Left colon (tissue), 2 donors: ENCODE data around the gene MRPL12. TPM values are rescaled to one million over a fixed set of nuclear protein-coding genes. Genes with fewer than 3 reads are reported as not detected.

Source experiments
- ATAC-seq: fragments of 200-7000 bp; cut with Tn5 transposase; one replicate; pipeline ENCODE4 v1.9.1; 2020; ENCODE audit warnings: mild to moderate bottlenecking, moderate library complexity
- DNase-seq, 2 donors: peaks; one replicate each; pipeline ENCODE4 v3.0.0-alpha.2; 2020
- intact Hi-C, 2 donors: fragments of 100-400 bp; cut with DNase I in 1 of 2; cut with micrococcal nuclease in 1 of 2; formaldehyde crosslinking; loops; one replicate each; pipeline versions ENCODE4 v1.11.2 to v1.14.0; 2022; cut with DNase I, micrococcal nuclease
- total RNA-seq, 2 donors: library from RNA; stranded (reverse); fragmentation: NEBNext Ultra II Directional; extraction: Animal tissue kit (Norgen Biotek cat#: 25700); gene quantifications; one replicate each; pipeline ENCODE4 v1.2.1, GENCODE V29; 2021
- donor health status: DM: no; HTN: no; CAD: no.
- donor health status: DM: yes; HTN: yes; CAD: no.

Gene MRPL12
- total RNA-seq, 2 donors from 2014 or later: 88.2 to 146 TPM

GRCh38 chr17:81713004-81713555, 9.9 kb downstream of the MRPL12 start:
- intact Hi-C loops: no loop called here
- ATAC-seq (peak; percentile 3), DNase-seq (no peak)

- DNase-seq: peak; percentile 74 to 78
- intact Hi-C loops: no loop called here
- peak; percentile 59 for ATAC-seq
Measured at GRCh38 chr17:81713556-81714411, 10.6 kb downstream of the MRPL12 start.

DNA sequence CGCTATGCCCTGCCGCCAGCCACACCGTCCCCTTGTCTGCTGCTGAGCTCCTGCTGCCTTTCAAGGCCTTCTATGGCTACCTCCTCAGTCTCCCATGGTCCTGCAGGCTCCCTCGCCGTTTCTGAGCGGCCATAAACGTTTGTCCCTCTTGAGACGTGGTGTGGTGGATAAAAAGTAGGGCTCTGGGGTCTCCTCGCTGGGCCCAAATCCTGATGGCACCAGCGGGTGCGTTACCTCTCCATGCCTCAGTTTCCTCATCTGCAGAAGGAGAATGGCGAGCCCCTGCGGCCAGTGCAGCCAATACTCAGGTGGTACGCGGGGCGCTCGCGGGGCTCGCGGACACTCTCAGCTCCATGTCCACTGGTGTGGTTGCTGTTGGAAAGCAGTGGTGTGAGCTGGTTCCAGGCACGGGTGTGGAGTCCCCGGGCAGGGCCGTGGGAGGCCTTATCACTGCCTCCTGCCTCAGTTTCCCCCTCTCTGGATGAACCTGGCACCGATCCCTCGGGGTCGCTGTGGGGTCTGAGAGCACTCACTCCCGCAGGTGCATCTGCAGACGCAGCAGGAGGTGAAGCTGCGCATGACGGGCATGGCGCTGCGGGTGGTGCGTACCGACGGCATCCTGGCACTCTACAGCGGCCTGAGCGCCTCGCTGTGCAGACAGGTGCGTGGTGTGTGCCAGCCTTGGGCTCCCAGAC, 11.4 kb downstream of the MRPL12 start:
- DNase-seq (peak in 1 of 2 donors; percentile 6), ATAC-seq (no peak)
- intact Hi-C loops: no loop called here

DNA sequence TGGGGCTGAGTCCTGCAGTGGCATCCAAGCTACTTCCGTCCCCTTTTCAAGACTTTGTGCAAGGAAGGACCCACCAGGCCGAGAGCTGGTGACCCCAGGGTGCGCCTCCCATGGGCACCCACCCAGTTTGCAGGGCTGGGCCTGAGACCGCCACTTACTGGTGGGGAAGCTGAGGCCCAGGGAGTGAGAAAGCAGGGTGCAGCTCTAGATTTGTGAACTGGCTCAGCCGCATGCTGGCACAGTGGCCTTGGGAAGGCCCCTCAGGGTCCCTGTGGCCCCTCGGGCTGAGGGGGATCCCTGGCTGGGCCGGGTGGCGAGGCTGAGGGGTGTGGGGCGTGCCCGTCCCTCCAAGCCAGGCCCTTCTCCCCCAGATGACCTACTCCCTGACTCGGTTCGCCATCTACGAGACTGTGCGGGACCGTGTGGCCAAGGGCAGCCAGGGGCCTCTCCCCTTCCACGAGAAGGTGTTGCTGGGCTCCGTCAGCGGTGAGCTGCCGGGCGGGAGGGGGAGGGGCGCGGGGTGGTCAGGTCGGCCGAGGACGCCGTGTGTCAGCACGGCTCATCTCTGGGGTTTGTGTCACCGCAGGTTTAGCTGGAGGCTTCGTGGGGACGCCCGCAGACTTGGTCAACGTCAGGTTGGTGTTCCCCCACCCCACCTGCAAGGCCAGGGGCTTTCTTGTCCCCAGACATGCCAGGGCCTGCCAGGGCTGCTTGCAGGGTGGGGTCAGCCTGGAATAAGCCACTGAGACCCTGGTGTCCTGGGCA, 12.1 kb downstream of the MRPL12 start:
- intact Hi-C loops: no loop called here
- DNase-seq: peak in 1 of 2 donors; percentile 8
- no peak for ATAC-seq

DNA sequence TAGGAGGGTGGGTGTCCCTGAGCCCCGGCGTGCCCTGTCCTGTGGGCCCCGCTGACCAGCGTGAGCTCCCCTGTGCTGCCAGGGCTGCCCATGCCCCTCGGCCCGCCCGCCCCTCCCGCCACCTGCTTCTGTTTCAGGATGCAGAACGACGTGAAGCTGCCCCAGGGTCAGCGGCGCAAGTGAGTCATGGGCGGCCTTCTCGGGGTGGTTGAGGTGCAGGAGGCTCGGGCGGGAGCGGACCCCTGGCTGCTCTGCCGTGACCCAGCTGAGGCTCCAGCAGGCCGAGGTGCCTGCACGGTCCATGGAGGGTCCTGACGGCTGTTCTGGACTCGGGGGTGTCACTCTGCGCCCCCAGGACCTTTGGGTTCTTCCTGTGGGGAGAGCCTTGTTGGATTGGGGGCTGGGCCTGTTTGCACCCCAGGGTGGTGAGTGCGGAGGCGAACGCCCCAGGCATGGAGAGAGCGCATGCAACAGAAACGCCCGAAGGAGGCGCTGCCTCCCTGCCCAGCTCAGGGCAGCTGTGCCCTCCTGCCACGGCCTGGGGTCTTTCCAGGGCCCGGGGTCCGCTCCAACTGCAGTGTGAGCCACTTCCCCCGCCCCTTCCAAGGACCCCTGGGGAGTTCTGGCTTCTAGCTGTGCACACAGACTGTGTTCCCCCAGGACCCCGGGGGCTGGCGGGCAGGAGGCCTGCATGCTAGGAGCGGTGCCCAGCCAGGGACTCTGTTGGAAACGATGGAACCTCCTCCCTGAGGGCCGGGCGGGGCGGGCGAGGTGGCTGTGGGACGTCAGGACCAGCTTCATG, 12.9 kb downstream of the MRPL12 start:
- intact Hi-C loops: no loop called here
- DNase-seq (no peak), ATAC-seq (no peak)

GRCh38 chr17:81716674-81716996, 13.5 kb downstream of the MRPL12 start:
- DNase-seq: no peak
- ATAC-seq: no peak
- intact Hi-C loops: no loop called here

- ATAC-seq: no peak
- intact Hi-C loops: no loop called here
- no peak for DNase-seq
Measured at GRCh38 chr17:81717049-81717765, 14.0 kb downstream of the MRPL12 start.

DNA sequence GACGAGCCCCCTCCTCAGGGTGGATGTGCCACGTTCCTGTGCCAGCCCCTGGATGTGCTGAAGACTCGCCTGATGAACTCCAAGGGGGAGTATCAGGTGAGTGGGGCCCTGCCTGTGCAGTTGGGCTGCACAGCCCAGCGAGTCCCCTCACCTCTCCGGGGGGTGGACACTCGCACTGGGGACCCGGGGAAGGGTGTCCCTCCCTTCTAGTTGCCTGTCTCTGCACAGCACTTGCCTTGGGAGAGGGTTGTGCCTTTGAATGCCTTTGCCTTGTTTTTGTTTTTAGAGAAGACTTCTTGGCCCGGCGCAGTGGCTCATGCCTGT, 14.6 kb downstream of the MRPL12 start:
- no peak for ATAC-seq
- DNase-seq: no peak
- intact Hi-C loops: no loop called here

DNA sequence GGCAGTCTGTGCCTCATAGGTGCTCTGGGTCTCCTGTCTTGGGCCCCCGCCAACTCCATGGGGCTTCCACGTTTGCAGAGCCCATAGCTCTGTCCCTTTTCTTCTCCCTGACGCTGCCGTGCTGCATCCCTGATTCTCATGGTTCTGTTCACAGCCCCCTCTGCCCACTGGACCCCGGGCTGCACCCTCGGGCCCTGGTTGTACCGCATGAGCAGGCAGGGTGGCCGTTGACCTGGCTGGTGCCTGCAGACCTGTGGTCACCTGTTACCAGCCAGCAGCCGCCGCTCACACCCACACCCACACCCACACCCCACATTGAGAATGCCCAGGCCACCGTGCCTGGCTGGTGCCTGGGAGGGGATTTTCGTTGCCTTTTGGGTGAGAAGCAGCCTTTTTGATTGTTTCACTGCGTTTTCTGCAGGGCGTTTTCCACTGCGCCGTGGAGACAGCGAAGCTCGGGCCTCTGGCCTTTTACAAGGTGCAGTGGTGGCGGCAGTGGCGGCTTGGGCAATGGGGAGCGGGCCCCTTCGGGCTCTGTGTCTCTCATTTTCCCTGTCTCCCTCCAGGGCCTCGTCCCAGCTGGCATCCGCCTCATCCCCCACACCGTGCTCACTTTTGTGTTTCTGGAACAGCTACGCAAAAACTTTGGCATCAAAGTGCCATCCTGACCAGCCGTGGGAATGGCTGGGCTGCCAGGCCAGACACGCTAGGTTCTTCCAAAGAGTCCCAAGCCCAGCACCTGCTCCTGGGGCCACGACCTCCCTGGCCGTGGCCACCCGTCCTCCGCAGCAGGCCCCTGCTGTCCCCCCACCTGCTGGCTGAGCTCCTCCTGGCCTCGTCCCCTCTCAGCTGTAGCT, 16.5 kb downstream of the MRPL12 start:
- intact Hi-C loops: no loop called here
- DNase-seq (no peak), ATAC-seq (no peak)

GRCh38 chr17:81720267-81721071, 17.3 kb downstream of the MRPL12 start:
- intact Hi-C loops: no loop called here
- ATAC-seq: no peak
- DNase-seq: no peak

GRCh38 chr17:81722184-81723120, 19.3 kb downstream of the MRPL12 start:
- DNase-seq: peak; percentile 88 to 89
- intact Hi-C loops: no loop called here
- peak; percentile 85 for ATAC-seq

GRCh38 chr17:81723651-81724209, 20.6 kb downstream of the MRPL12 start:
- DNase-seq: no peak
- peak; percentile 34 for ATAC-seq
- intact Hi-C loops: no loop called here

GRCh38 chr17:81725439-81725838, 22.3 kb downstream of the MRPL12 start:
- no peak for ATAC-seq
- DNase-seq: no peak
- intact Hi-C loops: no loop called here

- intact Hi-C loops: no loop called here
- DNase-seq (no peak), ATAC-seq (no peak)
Measured at GRCh38 chr17:81726004-81726403, 22.8 kb downstream of the MRPL12 start.
